HG02623 (cell line): ENCODE measurements around the gene RPS6KL1.

Experiments
- ATAC-seq: cut with Tn5 transposase; IDR thresholded peaks from one replicate; pipeline ENCODE4 v1.9.1; 2021; ENCODE audit warnings: moderate library complexity; ENCODE audit not compliant: unreplicated experiment

Gene RPS6KL1

DNA sequence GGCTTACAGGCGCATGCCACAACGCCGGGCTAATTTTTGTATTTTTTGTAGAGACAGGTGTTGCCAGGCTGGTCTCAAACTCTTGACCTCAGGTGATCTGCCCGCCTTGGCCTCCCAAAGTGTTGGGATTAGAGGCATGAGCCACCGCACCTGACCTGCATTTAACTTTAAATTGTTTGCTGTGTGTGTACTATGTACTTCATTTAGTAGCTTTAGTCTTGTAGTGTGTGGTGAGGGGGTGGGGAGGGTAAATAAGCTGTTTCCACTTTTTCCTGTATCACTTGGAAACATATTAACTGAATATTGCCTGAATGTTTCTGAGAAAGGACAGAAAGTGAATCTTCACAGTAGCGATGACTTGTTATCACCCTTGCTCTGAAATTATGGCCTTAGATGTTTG, 32.8 kb downstream of the RPS6KL1 start:
- no peak for ATAC-seq

DNA sequence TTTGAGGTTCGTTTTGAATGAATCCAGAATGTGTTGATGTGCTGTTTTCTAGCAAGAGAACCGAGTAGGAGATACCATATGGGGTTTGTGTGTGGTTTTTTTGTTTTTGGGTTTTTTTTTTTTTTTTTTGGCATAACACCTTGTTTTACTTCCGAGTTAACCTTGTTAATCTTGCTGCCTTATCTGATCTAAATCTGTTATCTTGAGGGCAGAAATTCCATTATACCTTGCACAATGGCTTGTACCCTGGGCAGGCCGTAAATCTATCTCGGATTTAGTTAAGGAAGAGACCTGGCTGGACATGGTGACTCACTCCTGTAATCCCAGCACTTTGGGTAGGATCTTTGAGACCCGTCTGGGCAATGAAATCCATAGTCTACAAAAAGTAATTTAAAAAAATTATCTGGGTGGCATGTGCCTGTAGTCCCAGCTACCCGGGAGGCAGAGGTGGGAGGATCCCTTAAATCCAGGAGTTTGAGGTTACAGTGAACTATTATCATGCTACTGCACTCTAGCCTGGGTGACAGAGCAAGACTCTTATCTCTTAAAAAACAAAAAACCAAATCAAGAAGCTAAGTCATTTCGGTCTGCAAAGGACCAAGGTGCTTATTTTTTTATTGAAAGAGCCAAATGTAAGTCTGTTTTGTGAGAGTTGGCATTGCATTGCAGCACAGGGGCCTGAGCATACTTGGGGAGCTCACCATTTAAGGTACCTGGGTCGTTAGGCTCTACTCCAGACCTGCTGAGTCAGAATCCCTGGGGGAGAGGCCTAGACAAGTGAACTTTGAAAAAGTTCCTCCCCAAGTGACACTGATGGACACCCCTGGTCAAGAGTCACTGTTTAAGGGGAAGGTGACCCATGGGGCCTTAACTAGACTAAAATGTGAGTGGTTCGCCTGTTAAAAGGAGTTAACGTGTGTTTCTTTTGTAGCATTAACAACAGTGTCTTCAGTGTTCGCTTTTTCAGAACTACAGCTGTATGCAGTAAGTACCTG, 34.6 kb downstream of the RPS6KL1 start:
- no peak for ATAC-seq

DNA sequence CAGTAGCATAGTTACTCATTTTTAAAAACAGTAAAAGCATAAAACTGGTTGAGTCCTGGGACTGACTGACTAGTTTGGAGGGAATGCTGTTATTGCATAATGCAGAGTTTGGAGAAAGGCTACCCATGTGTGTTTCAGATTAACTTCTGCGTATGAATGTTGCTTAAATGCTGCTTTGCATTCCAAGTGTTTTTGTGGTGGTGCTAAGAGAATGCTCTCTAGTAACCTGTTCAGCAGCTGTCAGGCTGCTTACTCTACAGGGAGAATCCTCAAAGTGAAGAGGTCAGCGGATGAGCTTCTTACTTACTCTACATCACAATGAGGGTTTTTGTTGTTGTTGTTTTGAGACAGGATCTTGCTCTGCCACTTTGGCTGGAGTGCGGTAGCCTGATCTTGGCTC, 37.1 kb downstream of the RPS6KL1 start:
- no peak for ATAC-seq

DNA sequence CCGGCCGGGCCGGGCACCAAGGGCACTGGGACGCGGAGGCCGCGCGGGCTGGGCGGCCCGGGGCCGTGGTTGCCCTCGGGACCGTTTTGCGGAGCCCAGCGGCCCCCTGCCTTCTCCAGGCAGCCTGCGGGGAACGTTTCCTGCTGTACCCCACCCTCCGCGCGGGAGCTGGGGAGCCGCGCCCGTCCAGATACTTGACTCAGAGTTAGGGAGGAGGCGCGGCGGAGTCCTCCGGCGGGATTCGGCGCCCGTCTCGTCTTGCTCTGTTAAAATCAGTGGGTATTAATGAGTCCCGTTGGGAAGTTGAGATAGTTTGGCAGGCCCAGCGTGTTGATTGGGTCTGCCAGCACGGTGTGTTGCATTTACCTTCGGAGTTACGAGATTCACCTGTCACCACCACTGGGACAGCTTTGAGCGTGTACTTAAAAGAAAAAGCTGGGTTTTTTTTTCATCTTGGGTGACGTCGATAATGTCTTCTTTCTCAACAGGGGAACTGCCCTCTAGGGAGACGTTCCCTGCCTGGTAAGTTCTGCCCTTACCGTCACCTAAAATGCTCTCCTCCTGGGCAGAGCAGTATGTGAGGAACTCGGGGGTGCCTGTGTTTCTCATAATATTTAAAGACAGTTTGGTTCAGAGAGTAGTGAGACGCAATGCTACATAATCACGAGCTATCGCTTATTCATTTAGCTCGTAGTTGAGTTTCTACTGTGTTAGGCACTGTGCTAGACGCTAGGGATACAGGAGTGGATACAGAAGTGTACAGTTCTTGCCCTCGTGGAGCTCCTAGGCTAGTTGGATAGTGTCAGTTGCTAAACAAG, 40.7 kb downstream of the RPS6KL1 start:
- peak; percentile 25 for ATAC-seq

DNA sequence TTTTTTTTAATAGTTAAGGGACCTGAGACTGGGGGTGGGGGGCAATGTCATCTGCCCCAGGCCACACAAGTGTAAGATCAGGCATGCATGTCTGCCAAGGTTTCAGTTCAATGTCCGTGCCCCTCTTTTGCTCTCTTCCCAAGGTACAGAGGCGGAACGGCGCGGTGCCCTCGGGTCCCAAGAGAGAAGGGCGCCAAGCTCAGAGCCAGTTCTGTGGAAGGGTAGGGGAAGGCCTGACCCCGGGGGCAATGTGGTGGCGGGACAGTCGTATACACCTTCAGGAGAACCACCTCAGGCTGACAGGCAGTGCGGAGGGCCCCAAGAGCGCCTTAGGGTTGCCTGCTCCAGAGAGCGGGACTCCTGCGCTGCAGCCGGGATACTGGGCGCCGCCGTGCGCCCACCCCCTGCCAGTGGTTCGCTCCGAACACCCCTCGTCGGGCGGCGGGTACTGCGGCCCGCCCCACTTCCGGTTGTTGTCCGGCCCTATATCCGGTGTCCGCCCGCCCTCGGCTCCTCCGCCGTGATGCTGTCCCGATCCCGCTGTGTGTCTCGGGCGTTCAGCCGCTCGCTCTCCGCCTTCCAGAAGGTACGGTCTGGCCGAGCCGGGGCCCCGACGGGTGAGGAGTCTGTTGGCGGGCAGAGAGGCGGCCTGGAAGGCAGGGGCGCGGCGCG, 41.5 kb downstream of the RPS6KL1 start, which contains the start of gene DLST:
Gene DLST (plus strand): TSS at position 486 of the 672 bp plus-strand sequence. CDS start 38 bp downstream, at position 524.
- ATAC-seq, result peak; percentile 88

DNA sequence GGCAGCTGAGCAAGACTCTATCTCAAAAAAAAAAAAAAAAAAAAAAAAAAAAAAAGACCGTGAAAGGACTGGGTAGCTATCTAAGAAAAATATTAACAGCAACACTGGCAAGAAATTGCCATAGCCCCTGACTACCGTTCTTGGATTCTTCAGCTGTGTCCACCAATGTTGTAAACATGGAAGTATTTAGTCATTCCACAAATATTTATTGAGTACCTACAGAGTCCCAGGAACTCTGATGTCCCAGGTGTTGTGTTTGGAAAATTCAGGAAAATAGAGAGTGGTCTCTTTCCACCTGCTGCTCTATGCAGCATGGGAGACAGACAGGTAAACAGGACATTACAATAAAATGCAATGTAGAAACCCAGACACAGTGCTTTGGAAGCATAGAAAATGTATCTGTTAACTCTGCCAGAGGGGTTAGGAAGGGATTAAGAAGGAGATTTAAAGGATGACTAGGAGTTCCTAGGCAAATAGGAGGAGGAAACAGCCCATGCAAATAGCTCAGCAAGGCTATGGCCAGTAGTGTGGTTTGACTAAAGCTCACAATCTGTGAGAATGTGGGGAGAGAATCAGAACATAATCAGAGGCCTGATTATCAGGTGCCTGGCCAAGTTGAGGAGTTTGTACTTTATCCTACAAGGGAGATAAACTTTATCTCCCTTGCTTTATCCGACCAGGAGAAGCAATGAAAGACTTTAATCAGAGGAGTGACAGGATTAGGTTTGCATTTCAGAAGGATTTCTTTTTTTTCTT, 43.5 kb downstream of the RPS6KL1 start:
- no peak for ATAC-seq

DNA sequence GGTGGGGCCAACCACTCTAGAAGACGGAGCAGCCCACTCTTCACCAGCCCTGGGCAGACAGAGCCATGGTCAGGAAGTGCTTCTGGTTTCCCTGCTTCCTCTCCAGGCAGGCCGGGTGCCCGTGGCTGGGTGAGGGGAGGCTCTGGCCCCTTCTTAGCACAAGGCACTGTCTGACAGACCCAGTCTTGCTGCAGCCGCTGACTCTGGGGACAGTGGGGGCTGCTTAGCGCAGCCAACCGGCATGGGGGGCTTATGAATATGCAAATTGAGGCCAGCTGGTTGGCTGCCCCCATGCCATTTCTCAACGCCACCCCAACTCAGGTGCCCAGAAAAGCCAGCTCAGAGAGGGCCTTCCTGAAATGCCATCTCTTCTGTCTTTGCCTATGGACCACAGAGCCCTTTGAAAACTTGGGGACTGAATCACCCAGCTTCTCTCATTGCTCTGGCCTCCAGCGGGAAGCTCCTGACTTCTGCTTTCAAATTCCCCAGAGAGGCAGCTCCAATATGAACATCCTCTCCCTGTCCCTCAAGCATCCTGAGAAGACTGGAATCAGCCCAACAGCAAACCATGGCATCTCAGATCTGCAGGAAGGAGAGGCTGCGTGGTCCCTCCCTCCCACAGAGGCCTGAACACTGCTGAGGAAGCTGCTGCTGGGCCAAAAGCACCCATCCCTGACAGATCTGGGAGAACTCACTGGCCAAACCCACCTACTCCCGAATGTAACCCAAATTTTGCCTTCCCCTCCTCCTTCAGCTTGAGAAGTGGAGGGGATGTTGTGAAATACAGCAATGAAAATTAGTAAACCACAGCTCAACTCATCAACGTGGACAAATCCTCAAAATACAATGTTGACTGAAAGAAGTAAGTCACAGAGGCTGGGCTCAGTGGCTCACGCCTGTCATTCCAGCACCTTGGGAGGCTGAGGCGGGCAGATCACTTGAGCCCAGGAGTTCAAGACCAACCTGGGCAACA, 46.8 kb downstream of the RPS6KL1 start, which contains the start of gene PROX2:
Gene PROX2 (minus strand): TSS at position 205 of the 973 bp plus-strand sequence. CDS start 12,311 bp downstream, outside the sequence.
- ATAC-seq, result no peak

DNA sequence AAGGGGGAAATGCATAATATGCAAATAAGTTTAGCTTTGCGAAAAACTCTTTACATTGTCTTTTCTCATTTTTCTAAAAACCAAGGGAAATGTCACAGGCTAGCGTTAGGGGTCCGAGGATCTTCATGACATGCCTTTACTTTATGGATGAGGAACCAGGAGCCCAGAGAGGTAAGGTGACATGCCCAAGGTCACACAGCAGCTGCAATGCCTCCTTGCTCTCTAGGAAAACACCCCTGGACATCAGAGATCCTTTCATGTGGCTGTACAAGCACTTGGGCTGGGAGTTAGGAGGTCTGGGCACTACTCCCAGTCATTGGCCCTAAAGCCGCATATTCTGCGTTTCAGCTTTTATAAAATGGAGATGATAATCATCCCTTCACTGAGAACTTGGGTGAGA, 47.9 kb downstream of the RPS6KL1 start:
- no peak for ATAC-seq

DNA sequence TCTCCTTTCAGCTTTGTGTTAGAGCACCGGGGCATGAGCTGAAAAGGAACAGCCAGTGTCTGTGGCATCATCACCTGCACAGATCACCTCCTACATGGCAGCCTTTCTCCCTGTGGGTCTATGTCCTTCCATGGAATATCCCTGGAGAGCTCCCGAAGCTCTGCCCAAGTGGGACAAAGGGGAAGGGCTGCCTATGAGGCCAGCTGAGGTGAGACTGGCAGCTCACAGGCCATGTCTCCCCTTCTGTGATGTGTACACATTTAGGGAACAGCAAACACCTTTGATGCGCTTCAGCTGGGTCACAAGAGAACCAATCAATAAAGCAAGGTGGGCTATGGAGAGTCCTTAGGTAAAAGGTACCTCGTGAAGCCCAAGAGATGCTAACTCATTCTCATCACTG, 51.2 kb downstream of the RPS6KL1 start:
- ATAC-seq, result no peak

DNA sequence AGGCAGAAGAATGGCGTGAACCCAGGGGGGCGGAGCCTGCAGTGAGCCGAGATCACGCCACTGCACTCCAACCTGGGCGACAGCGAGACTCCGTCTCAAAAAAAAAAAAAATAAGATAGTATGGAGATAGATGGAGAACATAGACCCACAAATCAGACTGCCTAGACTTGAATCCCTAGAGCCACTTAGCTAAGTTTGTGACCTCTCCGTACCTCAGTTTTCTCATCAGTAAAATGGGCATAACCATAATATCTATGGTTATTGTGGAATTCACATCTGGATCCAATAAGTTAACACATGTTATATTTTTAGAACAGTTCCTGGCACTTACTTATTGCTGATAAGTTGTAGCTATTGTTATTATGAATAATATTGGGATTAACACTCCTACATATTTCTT, 54.3 kb downstream of the RPS6KL1 start:
- ATAC-seq, result no peak

DNA sequence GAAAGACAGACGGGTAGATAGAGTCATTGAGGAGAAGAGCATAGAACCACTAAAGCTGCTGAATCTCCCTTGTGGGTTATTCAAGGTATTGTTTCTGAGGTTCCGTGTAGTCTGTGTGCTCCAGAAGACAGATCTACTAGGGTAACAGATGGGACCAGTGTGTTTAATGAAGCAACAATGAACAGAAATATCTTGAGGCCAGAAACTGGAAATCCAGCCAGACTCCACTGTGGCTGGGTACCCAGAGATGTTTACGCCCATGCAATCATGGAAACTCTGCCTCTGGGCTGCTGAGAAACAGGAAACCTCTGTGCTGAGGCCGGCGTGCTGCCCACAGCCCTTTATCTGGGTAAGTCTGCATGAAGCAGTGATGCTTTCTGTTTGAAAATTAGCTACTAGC, 55.4 kb downstream of the RPS6KL1 start:
- no peak for ATAC-seq

DNA sequence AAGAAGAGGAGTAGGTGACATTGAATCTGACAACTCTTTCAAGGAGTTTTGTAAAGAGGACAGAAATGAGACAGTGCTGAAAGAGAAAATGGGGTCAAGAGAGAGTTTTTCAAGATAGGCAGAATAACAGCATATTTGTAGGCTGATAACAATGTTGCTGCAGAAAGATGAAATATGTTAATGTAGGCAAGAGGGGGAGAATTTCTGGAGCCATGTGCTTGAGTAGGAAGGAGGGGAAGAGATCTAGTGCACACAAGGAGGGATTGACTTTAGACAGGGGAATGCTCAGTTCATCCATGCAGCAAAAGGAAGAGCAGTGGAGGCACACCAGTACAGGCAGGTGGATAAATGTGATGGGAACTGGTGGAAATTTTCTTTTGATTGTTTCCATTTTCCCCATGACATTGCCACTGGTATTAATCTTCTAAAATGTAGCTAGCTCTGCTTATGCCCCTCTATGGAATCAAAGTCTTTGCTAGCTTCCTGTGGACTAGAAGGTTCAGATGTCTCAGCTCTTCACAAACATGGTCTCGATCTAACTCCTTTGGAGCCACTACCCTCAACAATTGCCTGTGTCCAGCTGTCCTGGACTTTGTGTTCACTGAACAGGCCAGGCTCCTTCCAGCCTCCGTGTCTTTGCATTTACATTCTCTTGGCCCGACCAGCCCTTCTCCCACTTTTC, 56.2 kb downstream of the RPS6KL1 start:
- no peak for ATAC-seq

DNA sequence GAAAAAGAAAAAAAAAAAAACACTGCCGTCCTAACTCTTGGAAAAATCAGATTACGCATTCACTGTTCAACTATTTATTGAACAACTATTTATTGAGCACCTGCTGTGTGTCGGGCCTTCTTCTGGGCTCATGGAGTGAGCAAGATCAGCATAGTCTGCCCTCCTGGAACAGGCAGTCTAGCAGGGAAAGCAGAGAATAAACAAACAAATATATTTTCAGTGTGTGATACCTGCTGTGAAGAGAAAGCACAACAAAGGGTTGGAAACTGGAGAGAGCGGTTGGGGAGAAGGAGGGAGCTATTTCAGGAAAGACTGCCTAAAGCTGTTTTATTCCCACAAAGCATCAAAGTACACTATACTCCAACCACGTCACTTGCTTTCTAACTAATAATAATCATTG, 57.9 kb downstream of the RPS6KL1 start:
- ATAC-seq, result no peak

DNA sequence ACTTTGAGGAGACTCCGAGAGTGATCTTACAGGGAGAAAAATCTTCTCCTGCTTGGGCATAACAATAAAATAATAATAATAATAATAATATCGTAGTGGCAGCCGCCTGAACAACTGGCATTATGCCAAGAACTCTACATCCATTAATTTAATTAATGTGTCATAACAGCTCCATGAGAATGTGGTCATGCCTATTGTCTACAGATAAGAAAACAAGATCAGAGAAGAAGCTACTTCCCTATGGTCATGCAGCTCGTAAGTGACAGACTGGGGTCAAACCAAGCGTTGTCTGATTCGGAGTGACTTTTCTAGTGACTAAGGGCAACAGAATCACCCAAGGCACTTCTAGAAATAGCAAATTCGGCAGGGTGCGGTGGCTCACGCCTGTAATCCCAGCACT, 58.9 kb downstream of the RPS6KL1 start:
- no peak for ATAC-seq

DNA sequence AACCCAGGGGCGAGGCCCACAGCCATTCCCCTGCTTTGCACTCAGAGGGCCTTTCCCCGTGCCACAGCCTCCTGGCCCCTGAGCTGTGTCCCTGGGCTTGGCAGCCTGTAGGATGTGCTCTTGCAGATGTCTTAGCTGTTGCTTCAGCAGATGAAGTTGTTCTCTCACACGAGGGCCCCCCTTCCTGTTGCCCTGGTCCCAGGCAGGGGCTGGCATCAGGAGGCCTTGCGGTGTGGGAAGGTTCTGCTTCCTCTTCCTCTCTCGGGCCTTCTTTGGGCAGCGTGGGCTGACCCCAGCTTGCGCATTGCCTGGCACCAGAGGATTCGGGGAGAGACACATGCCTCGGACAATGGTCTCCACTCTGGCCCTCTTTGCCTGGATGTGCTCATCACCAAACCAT, 59.8 kb downstream of the RPS6KL1 start:
- ATAC-seq, result no peak

DNA sequence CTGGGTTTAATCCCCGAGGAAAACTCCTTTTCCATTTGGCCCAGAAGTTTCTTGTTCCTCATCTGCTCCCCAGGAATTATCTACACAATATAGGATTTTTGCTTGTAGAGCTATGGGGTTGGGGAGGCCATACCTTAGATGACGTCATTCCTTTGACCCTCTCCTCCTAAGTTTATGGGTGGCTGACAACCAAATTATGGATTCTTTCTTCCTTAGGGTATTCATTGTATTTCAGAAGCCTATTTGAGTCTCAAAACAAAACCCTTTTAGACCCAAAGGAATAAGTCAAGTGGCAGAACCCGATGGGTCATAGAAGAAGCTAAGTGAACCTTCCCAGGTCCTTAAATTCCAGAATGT, 61.3 kb downstream of the RPS6KL1 start:
- no peak for ATAC-seq

DNA sequence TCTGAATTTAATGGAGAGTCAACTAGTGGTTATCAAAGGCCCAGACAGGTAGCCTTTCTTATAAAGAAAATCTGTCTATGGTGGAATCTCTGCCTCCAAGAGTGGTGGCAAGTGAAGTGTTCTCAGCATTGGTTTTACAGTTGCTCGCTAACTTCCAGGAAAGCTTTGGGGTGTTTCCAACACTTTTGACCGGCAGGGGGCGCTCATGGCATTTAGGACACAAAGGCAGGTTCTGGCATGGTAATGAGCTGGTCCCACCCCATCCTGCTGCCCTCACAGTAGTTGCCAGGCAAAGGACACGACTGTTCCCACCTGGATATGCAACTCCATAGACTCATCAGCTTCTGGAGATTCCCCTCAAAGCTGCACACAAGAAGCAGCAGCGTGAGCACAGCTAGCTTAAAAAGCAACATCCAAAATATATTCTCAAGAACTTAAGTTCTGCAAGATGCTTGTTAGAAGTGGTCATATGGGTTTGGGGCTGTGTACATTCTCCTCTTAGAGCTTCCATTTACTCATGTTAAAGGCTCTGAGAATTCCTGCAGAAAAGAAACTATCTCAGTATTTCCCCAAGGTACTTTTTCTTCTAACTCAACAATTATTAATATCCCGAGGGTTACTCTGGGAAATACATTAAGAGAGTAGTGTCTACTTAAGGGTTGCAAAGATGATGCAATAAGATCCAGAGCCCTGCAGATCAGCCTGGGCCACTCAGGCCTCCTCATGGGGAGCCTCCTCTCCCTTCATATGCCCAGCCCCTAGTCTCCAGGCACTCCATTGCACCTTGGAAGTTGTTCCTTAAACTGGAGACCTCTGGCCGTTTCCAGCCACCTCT, 61.9 kb downstream of the RPS6KL1 start:
- ATAC-seq, result peak; percentile 48
